ENCODE data around the gene GLYATL1. TPM values are rescaled to one million over a fixed set of nuclear protein-coding genes. Genes with fewer than 3 reads are reported as not detected.

GLYATL1 gene
- total RNA-seq, 3 donors from 2014 or later = 0.24 TPM; not detected in 2

GRCh38 chr11:58919561-58919960, 19.7 kb upstream of the GLYATL1 start:
- DNase-seq = no peak
- H3K9me3 Mint-ChIP-seq = peaks cover 21% of the 10 kb centered on the region
- H3K4me1 Mint-ChIP-seq (ENCODE audit: low read depth) = peaks cover 7% of the 10 kb centered on the region
- ATAC-seq = no peak
- no peaks in the 10 kb centered on the region for H3K27me3 Mint-ChIP-seq (ENCODE audit: low read depth)
- no peak overlapping the region for H3K4me3 Mint-ChIP-seq
- H3K36me3 Mint-ChIP-seq (ENCODE audit: insufficient read depth) = no peaks in the 10 kb centered on the region

GRCh38 chr11:58919980-58920379, 19.3 kb upstream of the GLYATL1 start:
- H3K4me3 Mint-ChIP-seq = no peak overlapping the region
- DNase-seq (no peak), ATAC-seq (no peak)
- H3K4me1 Mint-ChIP-seq (ENCODE audit: low read depth) = peaks cover 7% of the 10 kb centered on the region
- peaks cover 21% of the 10 kb centered on the region for H3K9me3 Mint-ChIP-seq
- no peaks in the 10 kb centered on the region for H3K27me3 Mint-ChIP-seq (ENCODE audit: low read depth)
- H3K36me3 Mint-ChIP-seq (ENCODE audit: insufficient read depth) = no peaks in the 10 kb centered on the region

GRCh38 chr11:58921778-58922390, 17.4 kb upstream of the GLYATL1 start:
- H3K36me3 Mint-ChIP-seq (ENCODE audit: insufficient read depth) = no peaks in the 10 kb centered on the region
- H3K27me3 Mint-ChIP-seq (ENCODE audit: low read depth) = no peaks in the 10 kb centered on the region
- H3K9me3 Mint-ChIP-seq = peaks cover 14% of the 10 kb centered on the region
- no peak for ATAC-seq
- no peak overlapping the region for H3K4me3 Mint-ChIP-seq
- H3K4me1 Mint-ChIP-seq (ENCODE audit: low read depth) = peaks cover 7% of the 10 kb centered on the region
- no peak for DNase-seq

GRCh38 chr11:58922479-58922878, 16.8 kb upstream of the GLYATL1 start:
- no peak for DNase-seq
- ATAC-seq = no peak
- no peaks in the 10 kb centered on the region for H3K36me3 Mint-ChIP-seq (ENCODE audit: insufficient read depth)
- peaks cover 1% of the 10 kb centered on the region for H3K27me3 Mint-ChIP-seq (ENCODE audit: low read depth)
- H3K4me1 Mint-ChIP-seq (ENCODE audit: low read depth) = peaks cover 8% of the 10 kb centered on the region
- no peak overlapping the region for H3K4me3 Mint-ChIP-seq
- H3K9me3 Mint-ChIP-seq = peaks cover 8% of the 10 kb centered on the region

GRCh38 chr11:58923300-58923788, 15.9 kb upstream of the GLYATL1 start:
- Mint-ChIP-seq H3K27me3 (ENCODE audit: low read depth) (peaks cover 8% of the 10 kb centered on the region), H3K36me3 (ENCODE audit: insufficient read depth) (no peaks in the 10 kb centered on the region), H3K4me1 (ENCODE audit: low read depth) (peaks cover 16% of the 10 kb centered on the region), H3K4me3 (no peak overlapping the region), H3K9me3 (peaks cover 2% of the 10 kb centered on the region)
- DNase-seq = no peak
- ATAC-seq = peak; percentile 70 to 73

GRCh38 chr11:58924230-58924629, 15.1 kb upstream of the GLYATL1 start:
- Mint-ChIP-seq H3K4me1 (ENCODE audit: low read depth) (peaks cover 18% of the 10 kb centered on the region), H3K4me3 (no peak overlapping the region), H3K36me3 (ENCODE audit: insufficient read depth) (no peaks in the 10 kb centered on the region), H3K9me3 (no peaks in the 10 kb centered on the region), H3K27me3 (ENCODE audit: low read depth) (peaks cover 13% of the 10 kb centered on the region)
- no peak for DNase-seq
- no peak for ATAC-seq

GRCh38 chr11:58926251-58926650, 13.0 kb upstream of the GLYATL1 start:
- no peak for DNase-seq
- Mint-ChIP-seq H3K36me3 (ENCODE audit: insufficient read depth) (no peaks in the 10 kb centered on the region), H3K9me3 (no peaks in the 10 kb centered on the region), H3K27me3 (ENCODE audit: low read depth) (peaks cover 17% of the 10 kb centered on the region), H3K4me3 (no peak overlapping the region), H3K4me1 (ENCODE audit: low read depth) (peaks cover 18% of the 10 kb centered on the region)
- no peak for ATAC-seq

GRCh38 chr11:58926695-58927094, 12.6 kb upstream of the GLYATL1 start:
- DNase-seq (no peak), ATAC-seq (no peak)
- Mint-ChIP-seq H3K9me3 (no peaks in the 10 kb centered on the region), H3K36me3 (ENCODE audit: insufficient read depth) (no peaks in the 10 kb centered on the region), H3K4me3 (no peak overlapping the region), H3K4me1 (ENCODE audit: low read depth) (peaks cover 18% of the 10 kb centered on the region), H3K27me3 (ENCODE audit: low read depth) (peaks cover 17% of the 10 kb centered on the region)

- no peak for DNase-seq
- Mint-ChIP-seq H3K4me3 (peak overlapping the region; percentile 12), H3K27me3 (ENCODE audit: low read depth) (peaks cover 17% of the 10 kb centered on the region), H3K4me1 (ENCODE audit: low read depth) (peaks cover 18% of the 10 kb centered on the region), H3K36me3 (ENCODE audit: insufficient read depth) (no peaks in the 10 kb centered on the region), H3K9me3 (no peaks in the 10 kb centered on the region)
- ATAC-seq = peak; percentile 66 to 86
These were observed 11.7 kb upstream of the GLYATL1 start for GRCh38 chr11:58927393-58928106.

GRCh38 chr11:58928107-58928499, 11.2 kb upstream of the GLYATL1 start:
- H3K27me3 Mint-ChIP-seq (ENCODE audit: low read depth) = peaks cover 18% of the 10 kb centered on the region
- H3K4me3 Mint-ChIP-seq = no peak overlapping the region
- ATAC-seq (no peak), DNase-seq (no peak)
- no peaks in the 10 kb centered on the region for H3K36me3 Mint-ChIP-seq (ENCODE audit: insufficient read depth)
- H3K9me3 Mint-ChIP-seq = no peaks in the 10 kb centered on the region
- peaks cover 16% of the 10 kb centered on the region for H3K4me1 Mint-ChIP-seq (ENCODE audit: low read depth)

- ATAC-seq (no peak), DNase-seq (no peak)
- H3K4me3 Mint-ChIP-seq = no peak overlapping the region
- peaks cover 11% of the 10 kb centered on the region for H3K4me1 Mint-ChIP-seq (ENCODE audit: low read depth)
- no peaks in the 10 kb centered on the region for H3K36me3 Mint-ChIP-seq (ENCODE audit: insufficient read depth)
- H3K9me3 Mint-ChIP-seq = no peaks in the 10 kb centered on the region
- H3K27me3 Mint-ChIP-seq (ENCODE audit: low read depth) = peaks cover 18% of the 10 kb centered on the region
These were observed 10.6 kb upstream of the GLYATL1 start for GRCh38 chr11:58928691-58929090.

- H3K9me3 Mint-ChIP-seq = no peaks in the 10 kb centered on the region
- H3K4me1 Mint-ChIP-seq (ENCODE audit: low read depth) = peaks cover 11% of the 10 kb centered on the region
- H3K36me3 Mint-ChIP-seq (ENCODE audit: insufficient read depth) = no peaks in the 10 kb centered on the region
- peaks cover 18% of the 10 kb centered on the region for H3K27me3 Mint-ChIP-seq (ENCODE audit: low read depth)
- DNase-seq = no peak
- no peak for ATAC-seq
- no peak overlapping the region for H3K4me3 Mint-ChIP-seq
These were observed 8.4 kb upstream of the GLYATL1 start for GRCh38 chr11:58930926-58931325.

GRCh38 chr11:58933661-58934060, 5.6 kb upstream of the GLYATL1 start:
- Mint-ChIP-seq H3K27me3 (ENCODE audit: low read depth) (peaks cover 7% of the 10 kb centered on the region), H3K4me1 (ENCODE audit: low read depth) (no peaks in the 10 kb centered on the region), H3K4me3 (no peak overlapping the region), H3K9me3 (no peaks in the 10 kb centered on the region), H3K36me3 (ENCODE audit: insufficient read depth) (no peaks in the 10 kb centered on the region)
- DNase-seq (no peak), ATAC-seq (no peak)

GRCh38 chr11:58934945-58935513, 4.3 kb upstream of the GLYATL1 start:
- no peaks in the 10 kb centered on the region for H3K36me3 Mint-ChIP-seq (ENCODE audit: insufficient read depth)
- peaks cover 1% of the 10 kb centered on the region for H3K27me3 Mint-ChIP-seq (ENCODE audit: low read depth)
- no peak for ATAC-seq
- H3K4me1 Mint-ChIP-seq (ENCODE audit: low read depth) = no peaks in the 10 kb centered on the region
- no peak for DNase-seq
- H3K9me3 Mint-ChIP-seq = no peaks in the 10 kb centered on the region
- H3K4me3 Mint-ChIP-seq = no peak overlapping the region

- H3K9me3 Mint-ChIP-seq = peaks cover 4% of the 10 kb centered on the region
- no peak for ATAC-seq
These were observed 890 bp upstream of the GLYATL1 start for GRCh38 chr11:58938398-58938797.

More at GRCh38 chr11:58938398-58938797, 890 bp upstream of the GLYATL1 start:
- DNase-seq = no peak
- Mint-ChIP-seq H3K27me3 (ENCODE audit: low read depth) (peaks cover 11% of the 10 kb centered on the region), H3K4me3 (no peak overlapping the region), H3K36me3 (ENCODE audit: insufficient read depth) (no peaks in the 10 kb centered on the region), H3K4me1 (ENCODE audit: low read depth) (no peaks in the 10 kb centered on the region)

Data from activated T-cell treated with anti-CD3 and anti-CD28 coated beads, Interleukin-2, amount 50 U/mL, for 4 hours (primary cell).